GM18505 (cell line): ENCODE data around the gene COLEC11.

Experiments
- ATAC-seq: cut with Tn5 transposase; IDR thresholded peaks from one replicate; pipeline ENCODE4 v1.9.1; 2021; ENCODE audit not compliant: unreplicated experiment
- POLR2A ChIP-seq: IDR thresholded peaks from 4 replicates; pipeline ENCODE4 v1.6.1; 2011; ENCODE audit warnings: borderline replicate concordance; ENCODE audit not compliant: insufficient read depth, insufficient read length; ENCODE audit errors: extremely low read depth

The COLEC11 gene

DNA sequence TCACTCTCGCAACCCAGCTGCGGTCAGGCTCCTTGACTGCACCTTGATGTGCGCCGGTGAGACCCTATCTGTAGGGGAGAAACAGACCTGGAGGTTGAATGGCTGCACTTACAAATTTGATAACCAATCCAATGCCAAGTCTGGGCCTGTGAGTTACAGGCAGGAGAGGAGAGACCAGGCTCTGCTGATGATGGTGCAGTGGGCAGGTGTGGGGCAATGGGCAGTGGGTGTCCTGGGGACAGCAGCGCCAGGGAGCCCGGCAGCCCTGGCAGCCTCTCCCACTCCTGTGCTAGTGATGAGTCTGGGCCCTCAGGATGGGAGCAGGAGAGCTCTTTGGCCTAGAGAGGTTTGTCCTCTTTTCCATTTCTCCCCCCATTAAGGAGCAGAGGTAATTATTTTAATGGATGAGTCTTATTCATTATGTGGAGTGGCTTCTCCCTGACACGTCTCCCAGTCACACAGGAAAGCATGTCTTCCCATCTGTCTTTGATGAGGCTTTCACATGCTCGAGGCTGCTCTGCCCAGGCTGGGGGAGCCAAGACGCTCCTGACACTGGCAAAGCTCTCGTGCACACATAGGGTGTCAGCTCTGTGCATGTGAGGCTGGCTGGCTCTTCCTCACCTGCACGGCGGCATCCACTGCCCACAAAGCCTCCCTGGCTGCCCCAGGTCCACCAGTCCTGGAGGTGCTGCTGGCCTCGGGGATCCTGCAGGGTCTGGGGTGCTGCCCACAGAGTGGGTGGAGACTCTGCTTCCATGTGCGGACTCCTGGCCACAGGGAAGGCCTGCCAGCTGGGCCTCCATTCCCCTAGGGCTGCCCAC, 53.1 kb downstream of the COLEC11 start:
- TF ChIP-seq POLR2A: no peak
- ATAC-seq: no peak

DNA sequence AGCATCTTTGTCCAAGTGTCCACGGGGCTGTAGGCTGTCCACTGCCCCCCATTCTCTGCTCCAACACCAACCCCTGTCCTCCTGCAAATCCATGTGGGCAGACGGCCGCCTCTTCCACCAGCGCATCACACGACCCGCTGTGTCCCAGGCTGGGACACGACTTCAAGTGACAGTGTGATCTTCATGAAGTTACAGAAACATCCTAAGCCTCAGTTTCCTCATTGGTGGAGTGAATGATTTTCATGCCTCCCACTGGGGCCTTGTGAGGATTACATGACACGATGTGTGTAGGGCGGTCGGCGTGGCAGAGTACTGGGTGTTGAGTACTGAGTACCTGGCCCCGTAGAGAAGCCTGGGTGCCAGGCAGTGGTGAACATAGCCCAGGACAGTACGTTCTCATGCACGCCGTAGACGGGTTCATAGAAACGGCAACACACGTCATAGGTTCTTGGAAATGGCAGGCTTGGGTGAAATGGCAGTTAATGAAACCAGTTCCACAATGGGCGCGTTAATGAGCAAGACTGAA, 53.8 kb downstream of the COLEC11 start:
- no peak for TF ChIP-seq POLR2A
- ATAC-seq: no peak

DNA sequence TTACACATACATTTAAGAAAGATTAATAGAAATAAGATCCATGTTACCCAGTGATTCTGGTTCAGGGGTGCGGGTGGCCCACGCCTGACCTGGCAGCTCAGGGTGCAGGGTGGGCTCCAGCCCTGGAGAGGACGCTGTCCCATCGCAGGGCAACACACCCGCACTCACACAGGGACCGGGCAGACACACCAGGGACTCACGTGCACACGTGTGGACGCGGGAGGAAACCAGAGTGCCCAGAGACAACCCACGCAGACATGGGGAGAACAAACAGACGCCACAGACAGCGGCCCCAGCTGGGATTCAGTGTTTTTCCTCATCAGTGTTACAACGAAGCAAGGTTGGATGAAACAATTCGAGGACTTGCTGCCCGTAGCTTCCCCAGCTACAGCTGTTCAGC, 54.7 kb downstream of the COLEC11 start:
- no peak for TF ChIP-seq POLR2A
- ATAC-seq: no peak

DNA sequence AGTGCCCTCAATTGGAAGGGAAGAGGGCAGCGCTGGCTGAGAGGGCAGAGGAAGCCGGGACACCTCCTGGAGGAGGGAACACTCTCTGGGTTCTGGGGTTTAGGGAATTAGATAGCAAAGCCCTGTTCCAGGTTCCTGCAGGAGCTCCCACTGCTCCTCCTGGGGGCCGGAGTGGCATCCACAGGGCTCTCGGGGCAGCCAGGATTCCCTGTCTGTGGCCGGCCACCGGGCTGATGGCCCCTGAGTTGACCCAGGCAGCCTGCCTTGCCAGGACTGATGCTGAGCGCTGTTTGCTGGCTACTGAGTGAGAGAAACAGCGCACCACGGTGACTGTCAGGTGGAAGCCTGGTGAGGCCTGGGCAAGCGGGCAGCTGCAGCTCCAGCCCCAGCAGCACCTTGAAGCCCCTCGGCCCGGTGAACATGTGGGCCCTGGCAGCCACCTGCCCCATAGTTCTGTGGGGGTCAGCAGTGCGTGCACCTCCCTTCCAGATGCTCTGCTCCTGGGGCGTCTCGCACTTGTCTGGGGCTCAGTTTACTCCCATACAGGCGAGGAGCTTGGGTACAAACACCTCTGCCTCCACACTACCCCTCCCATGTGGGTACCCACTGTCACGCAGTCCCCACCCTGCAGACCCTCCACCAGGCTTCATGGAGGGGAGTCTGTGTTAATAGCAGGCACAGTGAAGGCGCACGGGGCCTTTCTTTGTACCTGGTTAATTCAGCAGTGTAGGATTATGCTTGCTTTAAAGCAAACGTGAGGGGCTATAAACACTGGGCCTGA, 55.4 kb downstream of the COLEC11 start:
- no peak for ATAC-seq
- TF ChIP-seq POLR2A: no peak

DNA sequence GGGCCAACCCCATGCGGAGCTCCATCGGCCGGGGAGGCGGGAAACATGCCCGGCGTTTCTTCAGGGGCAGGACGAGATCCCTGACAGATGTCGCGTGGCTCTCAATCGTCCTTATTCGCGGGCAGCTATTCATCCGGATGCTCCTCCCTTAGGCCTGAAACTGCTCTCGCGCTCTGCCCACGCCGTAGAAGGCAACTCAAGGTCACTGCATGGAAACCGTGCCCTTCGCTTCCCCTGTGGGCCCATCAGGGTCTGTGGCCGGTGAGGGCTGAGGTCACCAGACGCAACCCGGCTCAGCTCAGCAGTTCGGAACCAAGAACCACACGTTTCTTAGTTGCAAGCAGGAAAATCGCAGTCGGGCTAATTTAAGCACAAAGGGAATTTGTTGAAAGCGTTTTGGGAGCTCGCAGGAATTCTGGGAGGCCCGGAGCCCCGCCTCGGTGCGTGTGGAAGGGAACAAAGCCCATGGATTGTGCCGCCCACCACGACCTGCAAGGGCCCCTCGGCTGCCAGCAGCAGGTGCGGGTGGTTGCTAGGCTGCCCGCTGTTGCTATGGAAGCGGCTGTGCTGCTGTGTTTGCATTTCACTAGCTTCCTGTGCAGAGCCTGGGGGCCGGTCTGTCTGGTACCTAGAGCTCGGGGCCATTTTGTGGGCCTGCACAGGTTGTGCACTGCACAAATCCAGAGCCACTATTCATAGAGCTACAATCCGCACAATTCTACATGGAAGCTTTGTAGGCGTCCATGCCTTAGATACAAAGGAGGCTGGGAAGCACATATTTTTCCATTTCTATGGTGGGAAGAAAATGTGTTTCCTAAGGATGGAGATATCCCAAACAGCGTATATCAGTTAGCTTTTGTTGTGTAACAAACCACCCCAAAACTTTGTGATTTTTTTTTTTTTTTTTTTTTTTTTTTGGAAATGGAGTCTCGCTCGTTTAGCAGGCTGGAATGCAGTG, 57.1 kb downstream of the COLEC11 start:
- no peak for TF ChIP-seq POLR2A
- peak; percentile 90 for ATAC-seq

DNA sequence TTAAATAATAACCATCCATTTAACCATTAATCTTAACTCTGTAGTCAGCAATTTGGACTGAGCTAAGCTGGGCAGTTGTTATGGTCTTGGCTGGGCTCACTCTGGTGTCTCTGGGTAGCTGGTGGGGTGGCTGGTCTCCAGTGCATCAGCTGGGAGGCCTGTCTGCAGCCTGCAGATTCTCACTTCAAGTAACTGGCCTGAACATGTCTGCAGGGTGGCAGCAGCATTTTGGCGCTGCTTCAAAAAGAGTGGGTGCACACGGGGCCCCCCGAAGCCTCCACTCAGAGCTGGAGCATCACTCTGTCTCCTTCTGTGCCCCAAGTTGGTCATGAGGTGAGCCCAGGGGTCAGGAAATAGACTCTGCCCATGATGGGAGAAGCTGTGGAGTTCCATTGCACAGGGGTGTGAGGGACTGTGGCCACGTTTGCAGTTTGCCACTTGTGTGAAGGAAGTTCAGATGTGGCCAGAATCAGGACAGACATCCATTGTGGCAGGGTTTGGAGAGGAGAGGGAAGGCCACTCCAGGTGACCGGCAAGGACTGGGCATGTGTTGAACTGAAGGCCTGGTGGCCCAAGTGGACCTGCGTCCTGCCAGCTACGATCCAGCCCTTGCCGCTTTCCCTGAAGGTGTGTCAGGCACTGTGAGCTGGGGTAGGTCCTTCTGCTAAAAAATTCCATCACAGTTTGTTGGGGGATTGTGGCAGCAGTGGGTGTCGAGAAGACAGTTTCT, 58.1 kb downstream of the COLEC11 start:
- no peak for ATAC-seq
- no peak for TF ChIP-seq POLR2A

DNA sequence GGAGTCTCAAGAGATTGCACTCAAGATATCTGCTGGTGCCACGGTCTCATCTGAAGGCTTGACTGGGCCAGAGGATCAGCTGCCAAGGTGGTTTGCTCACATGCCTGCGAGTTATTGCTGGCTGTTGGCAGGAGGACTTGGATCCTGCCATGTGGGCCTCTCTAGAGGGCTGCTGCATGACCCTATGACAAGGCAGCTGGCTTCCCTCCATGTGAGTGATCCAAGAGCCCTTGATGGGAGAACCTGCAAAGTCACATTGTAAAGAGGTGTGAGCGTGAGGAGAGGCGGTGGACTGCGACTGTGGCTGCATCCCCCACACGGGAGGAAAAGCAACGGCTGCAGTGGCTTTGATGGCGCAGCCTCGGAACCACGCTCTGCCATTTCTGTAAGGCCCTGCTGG, 59.1 kb downstream of the COLEC11 start:
- ATAC-seq: no peak
- TF ChIP-seq POLR2A: no peak

DNA sequence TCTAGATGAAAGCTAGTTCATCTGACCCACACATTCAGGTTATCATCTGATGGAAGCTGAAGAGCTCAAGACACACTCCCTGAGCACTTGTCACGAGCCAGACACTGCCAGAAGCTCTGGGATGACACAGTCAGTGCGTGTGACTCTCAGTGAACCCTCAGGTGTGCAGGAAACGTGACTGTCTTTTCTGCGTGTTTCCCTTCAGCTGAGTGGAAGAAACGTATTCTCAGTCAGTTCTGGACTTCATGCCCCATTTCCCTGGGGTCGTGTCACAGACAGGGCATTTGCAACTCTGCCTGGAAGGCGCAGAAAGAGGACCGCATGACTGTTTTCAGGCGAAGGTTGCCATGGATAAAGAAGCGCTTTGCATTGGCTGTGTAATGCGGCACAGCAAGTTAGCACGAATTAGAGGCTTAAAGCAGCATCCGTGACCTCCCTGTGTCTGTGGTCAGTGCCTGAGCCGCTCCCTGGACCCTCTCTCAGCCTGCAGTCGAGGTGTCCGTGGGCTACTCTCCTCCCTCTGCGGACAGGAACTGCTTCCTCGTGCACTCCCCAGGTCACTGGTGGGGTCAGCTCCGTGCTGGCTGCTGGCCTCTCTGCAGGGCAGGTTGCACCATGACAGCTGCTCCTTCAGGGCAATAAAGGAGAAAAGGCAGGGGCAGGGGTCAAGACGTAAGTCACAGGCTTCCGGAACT, 59.8 kb downstream of the COLEC11 start:
- no peak for TF ChIP-seq POLR2A

DNA sequence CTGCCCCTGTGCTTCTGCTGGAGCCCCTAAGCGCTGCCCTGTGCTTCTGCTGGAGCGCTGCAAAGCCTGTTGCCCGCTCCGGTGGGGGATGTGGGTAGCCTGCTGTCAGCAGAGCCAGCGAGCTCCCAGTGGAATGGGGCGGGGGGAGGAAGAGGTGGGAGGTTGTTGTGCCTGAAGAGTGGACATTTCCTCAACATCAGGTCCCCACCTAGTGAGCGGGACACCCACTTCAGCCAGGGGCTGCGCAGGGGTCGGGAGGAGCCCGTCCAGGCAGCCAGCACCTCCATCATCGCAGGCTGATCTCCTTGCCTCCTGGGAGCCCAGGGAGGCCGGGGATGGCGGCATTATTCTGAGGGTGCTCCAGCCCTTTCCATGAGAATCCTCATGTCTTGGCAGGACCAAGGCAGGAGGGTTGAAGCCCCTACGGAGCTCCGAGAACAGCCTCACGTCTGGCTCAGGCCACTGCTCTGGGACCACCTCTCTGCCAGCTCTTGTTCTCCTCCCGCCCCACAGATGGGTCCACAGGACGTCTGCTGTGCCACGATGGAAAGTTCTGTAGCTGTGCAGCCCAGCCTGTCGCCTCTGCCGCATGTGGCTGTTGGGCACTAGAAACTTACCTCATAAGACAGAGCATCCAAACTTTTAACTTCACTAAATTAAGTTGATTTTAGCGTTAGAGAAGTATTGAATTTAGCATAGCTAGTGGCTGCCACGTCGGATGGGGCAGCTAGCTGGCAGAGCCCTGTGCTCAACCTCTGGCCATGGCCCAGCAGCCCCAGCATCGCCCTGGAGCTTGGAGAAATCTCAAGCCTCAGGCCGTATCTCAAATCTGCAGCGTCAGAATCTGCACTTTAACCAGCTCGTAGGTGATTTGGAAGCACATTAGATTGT, 61.2 kb downstream of the COLEC11 start:
- TF ChIP-seq POLR2A: no peak
- no peak for ATAC-seq

More for the DNA sequence above, 59.8 kb downstream of the COLEC11 start:
- ATAC-seq: no peak

DNA sequence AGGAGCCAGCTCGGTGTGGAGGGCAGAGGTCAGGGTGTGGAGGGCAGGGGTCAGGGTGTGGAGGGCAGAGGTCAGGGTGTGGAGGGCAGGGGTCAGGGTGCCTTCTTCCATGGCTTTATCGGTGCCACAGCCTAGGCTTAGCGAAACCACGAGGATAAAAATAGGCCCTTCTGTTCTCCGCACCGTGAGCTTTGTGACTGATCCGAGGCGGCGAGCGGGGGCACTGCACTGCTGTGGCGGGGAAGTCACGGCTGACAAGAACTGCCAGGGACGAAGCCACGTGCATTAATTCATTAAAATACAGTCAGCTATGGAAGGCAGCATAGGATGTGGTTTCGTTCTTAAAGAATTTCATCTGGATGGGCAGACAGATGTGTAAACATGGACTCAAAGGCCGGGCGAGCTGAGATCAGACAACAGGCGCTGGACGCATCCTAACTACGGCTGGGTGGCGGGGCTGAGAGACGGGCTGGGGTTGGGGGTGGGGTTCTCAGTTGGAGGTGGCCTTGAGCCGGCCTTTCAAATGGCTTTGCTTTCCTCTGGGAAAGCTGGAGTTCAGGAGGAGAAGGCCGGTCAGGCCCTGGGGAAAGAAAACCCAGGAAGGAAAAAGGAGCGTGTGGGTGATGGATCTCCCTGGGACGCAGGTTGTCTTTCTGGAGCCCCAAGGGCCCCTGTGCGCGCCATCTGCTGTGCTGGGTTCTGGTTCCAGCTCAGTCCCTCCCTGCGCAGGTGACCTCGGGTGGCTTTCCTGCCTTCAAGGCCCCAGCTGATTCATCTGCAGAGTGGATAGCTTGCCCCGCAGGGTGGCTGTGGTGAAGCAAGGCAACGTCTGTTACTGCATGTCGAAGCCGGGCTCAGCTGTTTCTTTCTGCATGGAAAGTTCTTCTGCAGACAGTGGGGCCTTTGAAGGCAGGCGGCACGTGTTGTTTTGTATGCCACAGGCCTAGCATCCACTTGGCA, 62.1 kb downstream of the COLEC11 start:
- no peak for TF ChIP-seq POLR2A
- ATAC-seq: no peak
